A673 (cell line): ENCODE data around the gene PHLPP2. TPM values are rescaled to one million over a fixed set of nuclear protein-coding genes. Genes with fewer than 3 reads are reported as not detected.

Experiments used
- BruUV-seq: library from RNA; stranded (reverse); fragments of 400-500 nt; replicated peaks from 2 replicates; lab custom pipeline; 2021; lab: Mats Ljungman, UMichigan
- CTCF ChIA-PET: fragments of 300-600 bp; sonication (Branson Sonifier 250); formaldehyde crosslinking; loops from one replicate; lab custom pipeline; 2022; ENCODE audit warnings: antibody characterized with exemption; lab: Charles Lee
- POLR2A ChIA-PET: fragments of 300-600 bp; sonication (Branson Sonifier 250); formaldehyde crosslinking; loops from one replicate; lab custom pipeline; 2022; ENCODE audit warnings: antibody characterized with exemption; ENCODE audit not compliant: low non-redundant PET; lab: Charles Lee
- DNase-seq: peaks from one replicate; pipeline ENCODE4 v3.0.0-alpha.2; 2015; ENCODE audit warnings: low spot score
- H3K27ac ChIP-seq: fragments of 200-600 bp; sonication (generic); 2 replicates; pipeline ENCODE4 v1.5.1; 2016; ENCODE audit warnings: mixed run types, low read depth, mild to moderate bottlenecking, mixed read lengths, antibody characterized with exemption, low read length; ENCODE audit not compliant: poor library complexity, severe bottlenecking
- H3K27me3 ChIP-seq: fragments of 200-600 bp; sonication (generic); replicated peaks from 2 replicates; pipeline ENCODE4 v1.6.1; 2017; ENCODE audit warnings: mixed run types, low read depth, mild to moderate bottlenecking, mixed read lengths, antibody characterized with exemption, low read length; ENCODE audit not compliant: insufficient read depth, poor library complexity
- H3K36me3 ChIP-seq: fragments of 200-600 bp; sonication (generic); 2 replicates; pipeline ENCODE4 v1.6.1; 2016; ENCODE audit warnings: mixed run types, mild to moderate bottlenecking, mixed read lengths, antibody characterized with exemption, low read length; ENCODE audit not compliant: insufficient read depth, poor library complexity, severe bottlenecking
- H3K4me1 ChIP-seq: fragments of 200-600 bp; sonication (generic); 2 replicates; pipeline ENCODE4 v1.6.1; 2017; ENCODE audit warnings: mixed run types, mild to moderate bottlenecking, mixed read lengths, antibody characterized with exemption, low read length; ENCODE audit not compliant: insufficient read depth, poor library complexity, severe bottlenecking
- H3K4me3 ChIP-seq: fragments of 200-600 bp; sonication (generic); 2 replicates; pipeline ENCODE4 v1.5.1; 2016; ENCODE audit warnings: low read depth, mixed run types, mild to moderate bottlenecking, mixed read lengths, low read length; ENCODE audit not compliant: poor library complexity, severe bottlenecking
- H3K9me3 ChIP-seq: fragments of 200-600 bp; sonication (generic); 2 replicates; pipeline ENCODE4 v1.6.1; 2016; ENCODE audit warnings: mixed run types, low read depth, mild to moderate bottlenecking, mixed read lengths, antibody characterized with exemption, low read length; ENCODE audit not compliant: poor library complexity, severe bottlenecking
- EZH2 ChIP-seq: fragments of 200-600 bp; sonication (generic); IDR thresholded peaks from 2 replicates; pipeline ENCODE4 v1.6.1; 2017; ENCODE audit warnings: borderline replicate concordance, low read depth, mild to moderate bottlenecking, mixed read lengths, antibody characterized with exemption, low read length; ENCODE audit not compliant: poor library complexity, severe bottlenecking
- intact Hi-C: fragments of 100-400 bp; cut with micrococcal nuclease; formaldehyde crosslinking; loops from one replicate; pipeline ENCODE4 v1.10.0; 2022; ENCODE audit not compliant: unreplicated experiment
- total RNA-seq: library from RNA; stranded (reverse); gene quantifications from 2 replicates; pipeline ENCODE4 v1.2.3, GENCODE V29; 2021
- TF ChIP-seq, protein P1 (sequence below): fragments of 300-800, 200-600 bp; sonication (generic); conservative IDR thresholded peaks from 2 replicates; pipeline ENCODE4 v1.5.1; 2017; ENCODE audit warnings: low read depth, mild to moderate bottlenecking, antibody characterized with exemption, low read length, moderate library complexity, mixed read lengths

Gene PHLPP2
- total RNA-seq, 1 experiment from 2014 or later, result 18.3 TPM

GRCh38 chr16:71673582-71673973, 50.9 kb downstream of the PHLPP2 start:
- Histone ChIP-seq H3K9me3 (no peaks in the 10 kb centered on the region), H3K36me3 (peaks cover 31% of the 10 kb centered on the region), H3K4me1 (no peaks in the 10 kb centered on the region), H3K27ac (no peak overlapping the region), H3K27me3 (no peaks in the 10 kb centered on the region), H3K4me3 (no peak overlapping the region)
- ChIA-PET CTCF (no interaction called here), POLR2A (no interaction called here)
- TF ChIP-seq, protein P1, sequence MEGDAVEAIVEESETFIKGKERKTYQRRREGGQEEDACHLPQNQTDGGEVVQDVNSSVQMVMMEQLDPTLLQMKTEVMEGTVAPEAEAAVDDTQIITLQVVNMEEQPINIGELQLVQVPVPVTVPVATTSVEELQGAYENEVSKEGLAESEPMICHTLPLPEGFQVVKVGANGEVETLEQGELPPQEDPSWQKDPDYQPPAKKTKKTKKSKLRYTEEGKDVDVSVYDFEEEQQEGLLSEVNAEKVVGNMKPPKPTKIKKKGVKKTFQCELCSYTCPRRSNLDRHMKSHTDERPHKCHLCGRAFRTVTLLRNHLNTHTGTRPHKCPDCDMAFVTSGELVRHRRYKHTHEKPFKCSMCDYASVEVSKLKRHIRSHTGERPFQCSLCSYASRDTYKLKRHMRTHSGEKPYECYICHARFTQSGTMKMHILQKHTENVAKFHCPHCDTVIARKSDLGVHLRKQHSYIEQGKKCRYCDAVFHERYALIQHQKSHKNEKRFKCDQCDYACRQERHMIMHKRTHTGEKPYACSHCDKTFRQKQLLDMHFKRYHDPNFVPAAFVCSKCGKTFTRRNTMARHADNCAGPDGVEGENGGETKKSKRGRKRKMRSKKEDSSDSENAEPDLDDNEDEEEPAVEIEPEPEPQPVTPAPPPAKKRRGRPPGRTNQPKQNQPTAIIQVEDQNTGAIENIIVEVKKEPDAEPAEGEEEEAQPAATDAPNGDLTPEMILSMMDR, result no peak
- TF ChIP-seq EZH2, result no peak
- DNase-seq, result no peak
- intact Hi-C loops, result no loop called here
- BruUV-seq, result no TSS peak

GRCh38 chr16:71672803-71673581, 51.5 kb downstream of the PHLPP2 start:
- no peak overlapping the region for H3K4me3 ChIP-seq
- H3K36me3 ChIP-seq, result peaks cover 26% of the 10 kb centered on the region
- TF ChIP-seq, protein P1, result no peak
- no peak for TF ChIP-seq EZH2
- no TSS peak for BruUV-seq
- no peaks in the 10 kb centered on the region for H3K27me3 ChIP-seq
- no peaks in the 10 kb centered on the region for H3K4me1 ChIP-seq
- intact Hi-C loops, result no loop called here
- no peak overlapping the region for H3K27ac ChIP-seq
- no peaks in the 10 kb centered on the region for H3K9me3 ChIP-seq
- no peak for DNase-seq
- CTCF ChIA-PET, result interaction anchor here (0.6 kb wide), 1 partner anchor 53 kb away, joined by 4 read pairs; no protein-coding TSS in a partner anchor
- POLR2A ChIA-PET, result no interaction called here

GRCh38 chr16:71672125-71672524, 52.4 kb downstream of the PHLPP2 start:
- CTCF ChIA-PET, result no interaction called here
- POLR2A ChIA-PET, result no interaction called here
- intact Hi-C loops, result no loop called here

More at GRCh38 chr16:71672125-71672524, 52.4 kb downstream of the PHLPP2 start:
- H3K27me3 ChIP-seq, result no peaks in the 10 kb centered on the region
- no peaks in the 10 kb centered on the region for H3K9me3 ChIP-seq
- TF ChIP-seq, protein P1, result no peak
- no peak for TF ChIP-seq EZH2
- no peaks in the 10 kb centered on the region for H3K4me1 ChIP-seq
- BruUV-seq, result no TSS peak
- H3K36me3 ChIP-seq, result peaks cover 32% of the 10 kb centered on the region
- DNase-seq, result no peak
- no peak overlapping the region for H3K4me3 ChIP-seq
- no peak overlapping the region for H3K27ac ChIP-seq
